Measurements from ENCODE around the gene RNF112. TPM values are rescaled to one million over a fixed set of nuclear protein-coding genes. Genes with fewer than 3 reads are reported as not detected.

The RNF112 gene
- total RNA-seq, 1 experiment from 2014 or later, result 0.10 TPM

- DNase-seq (ENCODE audit: low read depth, low spot score) (no peak), ATAC-seq (no peak)
- intact Hi-C loops (cut with micrococcal nuclease; ENCODE audit: unreplicated experiment), result no loop called here
- ChIA-PET POLR2A (no interaction called here), CTCF (no interaction called here)
- H3K9me3 ChIP-seq (ENCODE audit: control insufficient read depth, insufficient read depth, low read depth, low read length), result no peaks in the 10 kb centered on the region
- H3K4me1 ChIP-seq (ENCODE audit: control insufficient read depth, insufficient read depth, low read length), result peaks cover 5% of the 10 kb centered on the region
- TF ChIP-seq REST (IDR thresholded peaks at IDR 0.05; ENCODE audit: insufficient read depth in 1 of 2, low read depth in 2 of 2, low read length in 1 of 2), result no peak
- TF ChIP-seq SIN3A (IDR thresholded peaks at IDR 0.05; ENCODE audit: borderline replicate concordance, insufficient read depth, low read depth, low read length), result no peak
- no peak for TF ChIP-seq TCF7L2 (IDR thresholded peaks at IDR 0.05; ENCODE audit: low read depth, low read length)
- TF ChIP-seq CTCF (IDR thresholded peaks at IDR 0.05), result no peak
- TF ChIP-seq POLR2AphosphoS5 (IDR thresholded peaks at IDR 0.05; ENCODE audit: low read depth, low read length), result no peak
- BruUV-seq (replicated peaks), result no TSS peak
- no peaks in the 10 kb centered on the region for H3K27me3 ChIP-seq (ENCODE audit: control insufficient read depth, insufficient read depth, low read length)
- H3K36me3 ChIP-seq (ENCODE audit: control insufficient read depth, insufficient read depth, low read length), result no peaks in the 10 kb centered on the region; the same call in 1 of the 2 replicates
- in situ Hi-C loops (cut with HindIII; ENCODE audit: low pct_unique_long_range_greater_than_20kb, low sequenced_read_pairs), result no loop called here
- no peak overlapping the region for H3K4me3 ChIP-seq (ENCODE audit: low read depth in 2 of 2, low read length in 2 of 2)
- H3K27ac ChIP-seq (ENCODE audit: low read length), result no peak overlapping the region
These were observed 46.1 kb upstream of the RNF112 start for GRCh38 chr17:19364699-19365498.

DNA sequence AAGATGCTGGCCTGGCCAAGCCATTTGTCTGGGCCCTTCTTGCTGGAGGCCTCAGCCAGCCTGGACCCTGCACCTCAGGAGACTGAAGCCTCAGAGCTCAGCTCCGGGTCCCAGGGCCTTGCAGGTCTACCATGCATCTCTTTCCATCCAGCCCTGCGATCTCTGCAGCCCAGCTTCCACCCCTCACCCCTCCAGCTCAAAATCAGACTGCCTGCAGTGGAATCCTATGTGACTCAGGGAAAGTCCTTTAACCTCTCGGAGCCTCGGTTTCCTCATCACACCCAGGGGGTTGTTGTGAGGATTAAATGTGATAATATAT is 45.6 kb upstream of the RNF112 start:
- Histone ChIP-seq H3K27me3 (ENCODE audit: control insufficient read depth, insufficient read depth, low read length) (no peaks in the 10 kb centered on the region), H3K9me3 (ENCODE audit: control insufficient read depth, insufficient read depth, low read depth, low read length) (no peaks in the 10 kb centered on the region), H3K4me3 (ENCODE audit: low read depth in 2 of 2, low read length in 2 of 2) (no peak overlapping the region), H3K27ac (ENCODE audit: low read length) (no peak overlapping the region), H3K4me1 (ENCODE audit: control insufficient read depth, insufficient read depth, low read length) (peaks cover 5% of the 10 kb centered on the region), H3K36me3 (ENCODE audit: control insufficient read depth, insufficient read depth, low read length) (no peaks in the 10 kb centered on the region; the same call in 1 of the 2 replicates)
- DNase-seq (ENCODE audit: low read depth, low spot score) (no peak), ATAC-seq (no peak)
- intact Hi-C loops (cut with micrococcal nuclease; ENCODE audit: unreplicated experiment), result no loop called here
- CTCF ChIA-PET, result no interaction called here
- POLR2A ChIA-PET, result no interaction called here
- TF ChIP-seq POLR2AphosphoS5 (IDR thresholded peaks at IDR 0.05; ENCODE audit: low read depth, low read length) (no peak), REST (IDR thresholded peaks at IDR 0.05; ENCODE audit: insufficient read depth in 1 of 2, low read depth in 2 of 2, low read length in 1 of 2) (no peak), TCF7L2 (IDR thresholded peaks at IDR 0.05; ENCODE audit: low read depth, low read length) (no peak), SIN3A (IDR thresholded peaks at IDR 0.05; ENCODE audit: borderline replicate concordance, insufficient read depth, low read depth, low read length) (no peak), CTCF (IDR thresholded peaks at IDR 0.05) (no peak)
- no TSS peak for BruUV-seq (replicated peaks)
- in situ Hi-C loops (cut with HindIII; ENCODE audit: low pct_unique_long_range_greater_than_20kb, low sequenced_read_pairs), result no loop called here
